ENCODE results near the gene PLPPR5.
"Not testable (repeated sequence)": the region's sequence is repeated elsewhere in the genome, so short reads cannot be mapped to it uniquely, and the experiment has no call there.

PLPPR5 gene

DNA sequence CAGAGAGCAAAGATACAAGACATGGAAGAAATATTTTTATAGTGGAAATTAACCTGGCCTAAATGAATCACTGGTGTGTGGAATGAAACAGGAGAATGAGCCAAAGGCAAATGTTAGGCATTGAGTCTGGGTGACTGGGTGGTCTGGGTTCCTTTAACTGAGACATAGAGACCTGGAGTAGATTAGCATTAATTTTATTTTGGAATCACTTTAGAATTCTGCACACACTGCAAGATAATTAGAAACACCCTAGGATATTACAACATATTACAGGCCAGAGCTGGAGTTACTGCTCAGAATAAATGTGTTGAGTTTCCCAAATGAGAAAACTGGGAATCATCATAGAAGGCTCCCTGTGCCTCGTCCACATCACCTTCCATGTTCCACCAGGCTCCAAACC lies 85.5 kb downstream of the PLPPR5 start:
- DNase-seq (ENCODE audit: low spot score): no peak

DNA sequence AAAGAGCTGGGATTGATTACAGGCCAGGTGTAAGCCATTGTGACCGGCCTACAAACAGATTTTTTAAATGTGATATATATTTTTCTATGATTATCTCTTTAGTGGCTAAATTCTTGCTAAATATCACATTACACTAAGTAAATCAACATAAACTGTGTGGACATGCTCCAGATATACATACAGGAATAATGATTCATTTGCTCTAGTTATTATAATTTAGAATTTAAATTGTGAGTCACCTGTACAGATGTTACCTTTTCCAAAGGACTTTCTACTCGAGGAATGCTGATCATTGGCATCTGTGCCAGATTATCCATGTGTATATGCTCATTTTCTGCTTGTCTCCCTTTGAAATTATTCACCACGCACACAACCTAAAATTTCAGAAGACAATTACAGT lies 90.1 kb downstream of the PLPPR5 start:
- no peak for DNase-seq (ENCODE audit: low spot score)

GRCh38 chr1:98910827-98911226 lies 93.8 kb downstream of the PLPPR5 start:
- DNase-seq (ENCODE audit: low spot score): no peak

DNA sequence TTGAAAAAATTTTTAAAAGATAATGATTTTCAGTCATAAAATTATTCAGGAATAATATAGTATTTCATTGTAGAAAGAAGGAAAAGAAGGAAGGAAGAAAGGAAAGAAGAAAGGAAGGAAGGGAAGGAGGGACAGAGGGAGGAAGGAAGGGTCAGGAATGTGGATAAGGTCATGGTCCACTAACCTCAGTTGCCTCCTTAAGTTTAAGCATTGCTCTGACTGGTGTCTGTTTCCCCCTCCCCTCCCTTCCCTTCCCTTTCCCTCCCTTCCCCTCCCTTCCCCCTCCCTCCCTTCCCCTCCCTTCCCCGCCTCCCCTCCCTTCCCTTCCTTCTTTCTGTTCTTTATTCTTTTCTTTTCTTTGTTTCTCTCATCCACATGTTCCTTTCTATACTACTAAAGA lies 95.7 kb downstream of the PLPPR5 start:
- no peak for DNase-seq (ENCODE audit: low spot score)

GRCh38 chr1:98906809-98907208 lies 97.9 kb downstream of the PLPPR5 start:
- DNase-seq (ENCODE audit: low spot score): no peak

- DNase-seq (ENCODE audit: low spot score): no peak
These were observed 98.3 kb downstream of the PLPPR5 start for GRCh38 chr1:98906361-98906760.

DNA sequence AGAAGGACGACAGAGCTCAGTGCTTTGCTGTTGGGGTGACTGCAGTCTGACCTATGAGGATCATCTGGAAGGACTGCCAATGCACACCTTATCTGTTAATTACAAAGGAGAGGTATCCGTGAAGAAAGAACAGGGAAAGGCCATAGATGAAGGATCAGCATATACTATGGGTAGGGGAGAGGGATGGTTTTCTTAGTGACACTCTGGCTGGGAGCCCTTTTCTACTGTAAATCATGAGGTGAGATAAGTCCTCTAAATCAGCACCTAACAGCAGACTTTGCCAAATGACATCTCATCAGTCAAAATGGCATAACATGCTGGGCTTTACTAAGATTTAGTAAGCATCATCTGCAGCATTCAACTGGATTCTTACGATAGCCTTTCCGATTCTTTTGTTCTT lies 100.0 kb downstream of the PLPPR5 start:
- no peak for DNase-seq (ENCODE audit: low spot score)

GRCh38 chr1:98903726-98904125 lies 100.9 kb downstream of the PLPPR5 start:
- no peak for DNase-seq (ENCODE audit: low spot score)

DNA sequence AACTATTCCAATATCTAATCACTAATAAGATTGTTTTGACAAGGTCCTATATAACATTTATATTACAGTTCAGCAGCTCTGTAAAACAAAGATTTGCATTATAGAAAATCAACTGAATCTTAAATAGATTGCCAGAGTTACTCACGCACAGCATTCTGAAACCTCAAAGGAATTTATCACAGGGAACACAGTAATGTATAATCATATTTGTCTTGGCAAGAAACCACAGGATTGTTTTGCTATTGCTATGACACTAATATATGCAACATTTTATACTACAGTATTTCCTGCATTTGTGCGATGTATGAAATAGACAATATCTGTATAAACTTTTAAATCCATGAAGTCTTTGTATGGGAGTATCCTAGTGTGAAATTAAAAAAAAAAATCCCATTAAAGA lies 101.4 kb downstream of the PLPPR5 start:
- no peak for DNase-seq (ENCODE audit: low spot score)

DNA sequence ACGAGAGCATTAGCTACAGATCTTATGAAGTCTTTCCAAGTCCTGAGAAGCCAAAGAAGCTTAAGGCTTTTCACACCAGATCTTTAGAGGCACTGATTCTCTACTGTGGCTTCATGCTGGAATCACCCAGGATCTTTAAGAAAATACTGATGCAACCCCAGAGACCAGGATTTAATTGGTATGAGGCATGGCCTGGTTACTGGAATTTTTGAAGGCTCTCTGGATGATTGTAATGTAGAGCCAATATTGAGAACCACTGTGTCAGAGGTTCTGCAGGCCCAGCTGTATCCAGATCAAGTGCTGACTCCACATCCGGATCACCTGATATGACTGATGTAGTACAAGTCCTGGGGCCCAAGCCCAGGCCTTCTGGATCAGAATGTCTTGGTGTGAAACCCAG lies 105.7 kb downstream of the PLPPR5 start:
- DNase-seq (ENCODE audit: low spot score): no peak

DNA sequence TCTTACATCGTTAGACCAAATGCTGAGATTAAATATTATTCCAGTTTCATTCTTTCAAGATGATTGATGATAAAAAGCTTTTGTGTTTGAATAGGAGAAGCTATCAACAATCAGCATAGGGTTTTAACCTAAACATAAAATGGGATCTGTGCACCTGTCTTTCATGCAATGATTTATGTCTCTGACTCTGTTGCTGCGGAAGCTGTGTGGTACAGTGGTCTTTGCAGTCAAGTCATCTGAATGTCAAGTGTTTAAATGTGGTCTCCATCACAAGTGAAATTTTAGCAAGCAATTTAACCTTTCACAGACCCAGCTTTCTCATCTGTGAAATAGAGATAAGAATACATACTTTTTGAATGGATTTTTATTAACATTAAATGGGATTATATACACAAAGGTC lies 107.2 kb downstream of the PLPPR5 start:
- no peak for DNase-seq (ENCODE audit: low spot score)

DNA sequence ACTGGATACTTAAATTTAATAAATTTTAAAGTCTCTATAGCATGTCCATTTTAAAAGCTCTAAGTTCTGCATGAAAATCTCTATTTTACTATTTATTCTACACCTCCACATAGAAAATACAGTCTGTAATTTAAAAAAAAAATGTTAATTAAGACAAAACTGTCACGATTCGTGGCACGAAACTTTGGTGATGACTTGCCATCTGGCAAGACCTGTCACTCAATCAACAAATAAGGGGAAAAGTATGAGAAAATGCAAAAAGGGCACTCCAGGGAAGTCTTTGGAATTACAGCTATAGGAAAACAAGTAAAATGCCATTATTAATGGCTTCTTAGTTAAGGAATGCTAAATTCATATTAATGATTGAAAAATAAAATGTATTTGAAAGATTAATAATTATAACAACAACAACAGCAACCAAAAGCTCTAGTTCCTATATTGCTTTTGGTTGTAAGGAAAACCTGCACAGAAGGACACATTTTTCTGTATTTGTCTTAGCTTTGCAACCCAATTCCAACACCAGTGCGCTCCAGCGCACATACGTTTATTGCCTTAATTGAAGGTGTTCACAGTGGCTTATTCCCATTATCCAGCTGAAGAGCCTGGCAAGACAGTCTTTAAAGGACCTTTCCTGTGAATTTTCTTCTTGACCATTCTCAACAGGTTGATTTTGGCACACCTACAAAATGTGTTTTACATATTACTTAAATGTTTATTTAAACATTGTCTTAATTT lies 107.8 kb downstream of the PLPPR5 start:
- DNase-seq (ENCODE audit: low spot score): no peak

GRCh38 chr1:98893371-98893770 lies 111.3 kb downstream of the PLPPR5 start:
- no peak for DNase-seq (ENCODE audit: low spot score)

DNA sequence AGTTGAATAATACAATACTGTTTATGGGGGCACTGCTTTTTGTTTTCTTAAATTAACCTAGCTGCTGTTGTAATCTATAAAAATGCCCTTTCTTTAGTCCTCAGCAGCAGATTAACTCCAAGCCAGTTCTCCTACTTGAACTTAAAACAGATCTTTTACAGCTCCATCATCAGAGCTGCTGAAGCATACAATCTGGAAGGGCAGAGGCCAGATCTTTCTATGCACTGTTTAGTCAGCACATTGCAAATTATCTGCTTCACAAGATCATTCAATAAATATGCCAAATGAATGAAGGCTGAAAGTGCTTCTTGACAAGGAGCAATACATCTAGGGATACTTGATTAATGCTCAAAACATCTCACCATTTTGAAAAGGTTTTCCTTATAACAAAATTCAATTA lies 115.8 kb downstream of the PLPPR5 start:
- DNase-seq (ENCODE audit: low spot score): no peak

DNA sequence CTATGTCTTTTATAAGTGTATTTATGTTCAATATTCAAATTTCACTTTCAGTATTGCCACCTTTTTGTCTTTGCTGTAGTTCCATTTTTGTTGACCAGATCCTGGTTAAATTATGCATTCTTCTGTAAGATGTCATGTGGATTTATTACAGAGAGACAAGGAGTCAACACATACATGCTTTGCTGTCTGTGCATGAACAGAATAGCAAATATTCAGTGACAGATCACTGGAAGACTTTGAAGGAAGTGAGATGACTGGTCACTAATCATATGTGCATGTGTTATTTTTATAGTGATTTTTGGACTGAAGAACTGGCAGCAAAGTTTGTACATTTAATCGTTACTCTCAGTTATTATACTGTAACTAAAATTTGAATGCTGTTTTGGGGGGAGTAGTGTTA lies 117.2 kb downstream of the PLPPR5 start:
- DNase-seq (ENCODE audit: low spot score): no peak

DNA sequence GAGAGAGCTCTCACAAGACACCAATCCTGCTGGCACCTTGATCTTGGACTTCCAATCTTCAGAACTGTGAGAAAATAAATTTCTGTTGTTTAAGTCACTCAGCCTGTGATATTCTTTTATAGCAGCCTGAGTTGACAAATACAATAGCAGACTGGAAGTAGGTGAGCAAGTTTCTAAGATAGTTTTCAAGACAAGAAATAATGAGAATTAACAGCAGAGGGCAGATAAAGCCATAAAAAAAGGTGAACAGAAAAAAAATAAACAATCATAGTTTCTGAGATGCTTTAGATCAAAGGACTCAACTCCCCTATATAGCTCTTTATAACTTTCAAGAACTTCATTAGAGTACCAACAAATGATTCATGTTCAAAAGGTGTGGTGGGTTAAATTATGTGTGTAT lies 119.8 kb downstream of the PLPPR5 start:
- DNase-seq (ENCODE audit: low spot score): no peak

- DNase-seq (ENCODE audit: low spot score): no peak
These were observed 122.8 kb downstream of the PLPPR5 start for GRCh38 chr1:98881901-98882300.

- DNase-seq (ENCODE audit: low spot score): not testable (repeated sequence)
These were observed 123.4 kb downstream of the PLPPR5 start for GRCh38 chr1:98881234-98881633.

DNA sequence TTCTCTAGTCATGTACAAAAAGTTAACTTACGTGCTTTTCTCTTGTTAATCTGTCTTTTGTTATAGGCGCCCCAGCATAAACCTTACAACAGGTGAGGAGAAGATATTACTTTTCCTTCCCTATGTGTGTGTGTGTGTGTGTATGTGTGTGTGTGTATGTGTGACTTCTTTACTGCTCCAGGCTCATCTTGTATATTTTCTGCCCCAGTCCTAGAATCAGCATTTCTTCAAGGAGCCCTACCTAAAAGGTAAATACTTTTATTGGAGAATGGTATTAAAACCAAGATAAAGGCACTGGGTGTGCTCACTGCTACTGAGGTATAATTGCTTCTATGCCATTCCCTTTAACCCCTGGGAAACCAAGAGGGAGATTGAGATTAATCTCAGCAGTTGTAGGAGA lies 129.8 kb downstream of the PLPPR5 start:
- DNase-seq (ENCODE audit: low spot score): no peak

DNA sequence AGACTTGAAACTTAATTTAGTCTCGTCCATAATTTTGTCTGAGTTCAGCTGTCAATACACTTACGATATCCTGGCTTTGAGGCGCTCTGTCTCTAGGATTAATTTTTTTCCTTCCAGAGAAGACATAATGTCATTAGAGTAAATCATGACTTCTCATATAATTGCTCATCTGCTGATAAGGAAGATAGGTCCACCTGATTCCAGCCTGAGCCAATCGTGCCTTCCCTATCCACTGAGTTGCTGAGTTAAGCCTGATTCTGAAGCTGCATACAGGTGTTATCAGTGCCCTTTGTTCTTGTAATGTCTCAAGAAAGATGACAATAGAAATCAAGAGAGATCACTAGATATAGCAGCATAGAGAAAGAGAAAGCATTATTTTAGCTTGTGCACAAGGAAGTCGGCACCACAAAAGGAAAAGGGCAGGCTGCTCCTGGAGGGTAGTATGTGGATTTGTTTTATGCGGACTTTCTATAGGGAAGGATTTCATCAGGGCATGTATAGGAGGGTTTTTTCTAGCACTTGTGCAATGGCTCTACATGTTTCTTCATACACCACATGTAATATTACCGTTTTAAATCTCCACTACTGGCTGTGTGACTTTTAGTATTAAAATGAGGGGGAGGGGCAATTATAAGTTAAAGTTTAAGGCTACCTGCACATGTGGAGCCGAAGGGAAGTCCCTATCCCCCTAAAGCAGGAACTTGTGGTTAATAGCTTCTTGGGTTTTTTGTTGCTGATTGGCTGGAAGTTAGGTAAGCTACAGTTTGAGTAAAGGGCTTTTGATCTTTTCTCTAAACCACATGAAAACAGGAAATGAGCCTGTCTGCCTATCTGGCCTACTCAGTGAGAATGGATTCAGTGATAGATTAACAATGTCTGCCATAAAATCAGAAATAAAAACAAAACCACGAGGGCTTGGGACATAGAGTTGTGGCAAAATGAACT lies 133.4 kb downstream of the PLPPR5 start:
- DNase-seq (ENCODE audit: low spot score): peak; percentile 11

DNA sequence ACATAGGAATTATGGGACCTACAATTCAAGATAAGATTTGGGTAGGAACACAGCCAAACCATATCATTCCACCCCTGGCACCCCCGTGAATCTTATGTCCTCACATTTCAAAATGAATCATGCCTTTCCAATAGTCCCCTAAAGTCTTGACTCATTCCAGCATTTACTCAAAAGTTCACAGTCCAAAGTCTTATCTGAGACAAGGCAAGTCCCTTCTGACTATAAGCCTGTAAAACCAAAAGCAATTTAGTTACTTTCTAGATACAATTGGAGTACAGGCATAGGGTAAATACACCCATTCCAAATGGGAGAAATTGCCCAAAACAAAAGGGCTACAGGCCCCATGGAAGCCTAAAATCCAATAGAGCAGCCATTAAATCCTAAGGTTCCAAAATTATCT lies 138.9 kb downstream of the PLPPR5 start:
- DNase-seq (ENCODE audit: low spot score): no peak

- DNase-seq (ENCODE audit: low spot score): no peak
These were observed 144.3 kb downstream of the PLPPR5 start for GRCh38 chr1:98860329-98860728.

DNA sequence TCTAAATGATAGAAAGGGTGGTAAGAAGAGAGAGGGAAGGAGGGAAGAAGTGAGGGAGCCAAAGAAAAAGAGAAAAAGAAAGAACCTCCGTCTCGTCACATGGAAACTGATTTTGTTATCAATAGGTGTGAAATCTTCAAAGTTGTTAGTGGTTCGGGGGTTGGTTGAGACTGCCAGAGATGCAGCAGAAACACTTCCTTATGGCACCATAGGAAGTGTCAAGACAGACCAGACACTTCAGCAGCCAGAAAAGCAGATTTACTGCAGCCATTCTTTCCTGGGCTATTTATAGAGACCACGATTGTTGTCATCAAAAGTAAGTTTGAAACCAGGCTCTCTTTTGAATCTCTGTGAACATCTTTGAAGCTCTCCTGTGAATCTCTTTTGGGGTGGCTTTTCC lies 150.5 kb downstream of the PLPPR5 start:
- no peak for DNase-seq (ENCODE audit: low spot score)
